NCI-H510A (cell line): Measurements from ENCODE around the gene WDR45B.
"Not testable (repeated sequence)": the region's sequence is repeated elsewhere in the genome, so short reads cannot be mapped to it uniquely, and the experiment has no call there.

ENCODE experiments used
- DNase-seq: peaks from one replicate; lab custom pipeline; 2025; lab: John Stamatoyannopoulos, UW

WDR45B gene

GRCh38 chr17:82582709-82583108, 65.5 kb downstream of the WDR45B start:
- no peak for DNase-seq

GRCh38 chr17:82582213-82582612, 66.0 kb downstream of the WDR45B start:
- no peak for DNase-seq

GRCh38 chr17:82579969-82580368, 68.3 kb downstream of the WDR45B start:
- not testable (repeated sequence) for DNase-seq

- DNase-seq, result no peak
These were observed 70.9 kb downstream of the WDR45B start for GRCh38 chr17:82577300-82577699.

GRCh38 chr17:82575581-82576221, 72.5 kb downstream of the WDR45B start:
- not testable (repeated sequence) for DNase-seq

GRCh38 chr17:82574041-82574440, 74.2 kb downstream of the WDR45B start:
- no peak for DNase-seq

GRCh38 chr17:82571855-82572254, 76.4 kb downstream of the WDR45B start:
- DNase-seq, result no peak

GRCh38 chr17:82570277-82570676, 78.0 kb downstream of the WDR45B start:
- DNase-seq, result no peak

- DNase-seq, result no peak
These were observed 78.6 kb downstream of the WDR45B start for GRCh38 chr17:82569621-82570020.

GRCh38 chr17:82568997-82569393, 79.2 kb downstream of the WDR45B start:
- no peak for DNase-seq

GRCh38 chr17:82567286-82567685, 81.0 kb downstream of the WDR45B start:
- DNase-seq, result no peak

GRCh38 chr17:82566129-82566960, 81.9 kb downstream of the WDR45B start:
- no peak for DNase-seq

- DNase-seq, result no peak
These were observed 82.7 kb downstream of the WDR45B start for GRCh38 chr17:82565551-82565950.
